Panc1 (cell line): Measurements from ENCODE around the gene TMEM222. TPM values are rescaled to one million over a fixed set of nuclear protein-coding genes. Genes with fewer than 3 reads are reported as not detected.

Experiments used
- ATAC-seq: fragments of 200-7000 bp; cut with Tn5 transposase; 2 replicates; pipeline ENCODE4 v1.9.1; 2020; ENCODE audit warnings: mild to moderate bottlenecking, moderate library complexity
- BruUV-seq: library from RNA; stranded (reverse); fragments of 400-500 nt; replicated peaks from 2 replicates; lab custom pipeline; 2021; lab: Mats Ljungman, UMichigan
- CTCF ChIA-PET: fragments of 300-600 bp; sonication (Branson Sonifier 250); formaldehyde crosslinking; loops from one replicate; lab custom pipeline; 2022; ENCODE audit warnings: antibody characterized with exemption; lab: Charles Lee
- POLR2A ChIA-PET: fragments of 300-600 bp; sonication (Branson Sonifier 250); formaldehyde crosslinking; loops from one replicate; lab custom pipeline; 2022; ENCODE audit warnings: antibody characterized with exemption; lab: Charles Lee
- DNase-seq: peaks from one replicate; pipeline ENCODE4 v3.0.0-alpha.2; 2010; ENCODE audit warnings: low read depth, low spot score
- H3K27ac ChIP-seq: 2 replicates; pipeline ENCODE4 v1.5.1; 2011; ENCODE audit warnings: mild to moderate bottlenecking, low read length, inconsistent platforms
- H3K27me3 ChIP-seq: fragments of 200-500 bp; sonication (Bioruptor generic); 2 replicates; pipeline ENCODE4 v1.6.0; 2014; ENCODE audit warnings: low read length, inconsistent platforms; ENCODE audit not compliant: control insufficient read depth, insufficient read depth
- H3K36me3 ChIP-seq: fragments of 200-500 bp; sonication (Bioruptor generic); 2 replicates; pipeline ENCODE4 v1.5.1; 2014; ENCODE audit warnings: inconsistent platforms, mild to moderate bottlenecking, low read length, moderate library complexity; ENCODE audit not compliant: control insufficient read depth, insufficient read depth
- H3K4me1 ChIP-seq: 2 replicates; pipeline ENCODE4 v1.5.1; 2011; ENCODE audit warnings: inconsistent platforms, mild to moderate bottlenecking, low read length, moderate library complexity; ENCODE audit not compliant: control insufficient read depth, insufficient read depth
- H3K4me3 ChIP-seq, 2 experiments: 2 replicates each; pipeline ENCODE4 v1.5.1; 2011 to 2012; ENCODE audit warnings: low read depth in 2 of 2, low read length in 2 of 2, mild to moderate bottlenecking in 2 of 2, inconsistent platforms in 1 of 2, moderate library complexity in 1 of 2
- H3K9me3 ChIP-seq: fragments of 200-500 bp; sonication (Bioruptor generic); 2 replicates; pipeline ENCODE4 v1.5.1; 2014; ENCODE audit warnings: low read depth, mild to moderate bottlenecking, inconsistent platforms, low read length, moderate library complexity; ENCODE audit not compliant: control insufficient read depth, insufficient read depth
- CTCF ChIP-seq: fragments of 450-650 bp; IDR thresholded peaks from 2 replicates; pipeline ENCODE4 v1.5.1; 2017; ENCODE audit warnings: mild to moderate bottlenecking
- POLR2AphosphoS5 ChIP-seq: IDR thresholded peaks from 2 replicates; pipeline ENCODE4 v1.6.1; 2012; ENCODE audit warnings: mild to moderate bottlenecking, low read depth, low read length, moderate library complexity
- REST ChIP-seq, 2 experiments: IDR thresholded peaks; 2 replicates each; pipeline ENCODE4 v1.6.1; 2011 to 2012; ENCODE audit warnings: low read depth in 2 of 2, control low read depth in 1 of 2, low read length in 1 of 2, mild to moderate bottlenecking in 1 of 2, moderate library complexity in 1 of 2; ENCODE audit not compliant: insufficient read depth in 1 of 2
- SIN3A ChIP-seq: IDR thresholded peaks from 2 replicates; pipeline ENCODE4 v1.6.1; 2012; ENCODE audit warnings: low read depth, mild to moderate bottlenecking, low read length, moderate library complexity, borderline replicate concordance; ENCODE audit not compliant: insufficient read depth
- TCF7L2 ChIP-seq: IDR thresholded peaks from 2 replicates; pipeline ENCODE4 v1.6.1; 2011; ENCODE audit warnings: mild to moderate bottlenecking, low read depth, low read length, inconsistent platforms
- in situ Hi-C: cut with HindIII; loops from 2 replicates; pipeline ENCODE4 v1.10.0; 2016; ENCODE audit warnings: low sequenced_read_pairs, low pct_unique_long_range_greater_than_20kb
- intact Hi-C: fragments of 100-400 bp; cut with micrococcal nuclease; formaldehyde crosslinking; loops from one replicate; pipeline ENCODE4 v1.10.0; 2022; ENCODE audit not compliant: unreplicated experiment
- total RNA-seq: library from RNA; stranded (reverse); gene quantifications from one replicate; pipeline ENCODE4 v1.2.1, GENCODE V29; 2021; ENCODE audit not compliant: unreplicated experiment

Gene TMEM222
- total RNA-seq, 1 experiment from 2014 or later: 55.3 TPM

- H3K9me3 ChIP-seq: no peaks in the 10 kb centered on the region
- H3K4me1 ChIP-seq: peaks cover 2% of the 10 kb centered on the region; the same call in 1 of the 2 replicates
- no TSS peak for BruUV-seq
- in situ Hi-C loops: no loop called here
- intact Hi-C loops: no loop called here
- TF ChIP-seq TCF7L2: no peak
- TF ChIP-seq REST (IDR thresholded peaks at IDR 0.05; ENCODE audit: insufficient read depth in 1 of 2, low read depth in 2 of 2, low read length in 1 of 2): no peak
- TF ChIP-seq POLR2AphosphoS5: no peak
- TF ChIP-seq CTCF: no peak
- no peak for TF ChIP-seq SIN3A
- H3K27ac ChIP-seq: no peak overlapping the region
- POLR2A ChIA-PET: no interaction called here
- peaks cover 8% of the 10 kb centered on the region; the same call in 1 of the 2 replicates for H3K36me3 ChIP-seq
- H3K27me3 ChIP-seq: no peaks in the 10 kb centered on the region
- H3K4me3 ChIP-seq: no peak overlapping the region
- CTCF ChIA-PET: no interaction called here
- no peak for ATAC-seq
- no peak for DNase-seq
Measured at GRCh38 chr1:27318136-27318535, 3.8 kb upstream of the TMEM222 start.

GRCh38 chr1:27318596-27318995, 3.4 kb upstream of the TMEM222 start:
- DNase-seq (no peak), ATAC-seq (no peak)
- no peaks in the 10 kb centered on the region for H3K27me3 ChIP-seq
- no peak overlapping the region for H3K4me3 ChIP-seq
- ChIA-PET CTCF (no interaction called here), POLR2A (no interaction called here)
- in situ Hi-C loops: no loop called here
- H3K4me1 ChIP-seq: peaks cover 4% of the 10 kb centered on the region; the same call in 1 of the 2 replicates
- intact Hi-C loops: no loop called here
- H3K9me3 ChIP-seq: no peaks in the 10 kb centered on the region
- H3K36me3 ChIP-seq: peaks cover 8% of the 10 kb centered on the region; the same call in 1 of the 2 replicates
- TF ChIP-seq TCF7L2 (no peak), CTCF (no peak), SIN3A (no peak), POLR2AphosphoS5 (no peak), REST (IDR thresholded peaks at IDR 0.05; ENCODE audit: insufficient read depth in 1 of 2, low read depth in 2 of 2, low read length in 1 of 2) (no peak)
- H3K27ac ChIP-seq: no peak overlapping the region
- no TSS peak for BruUV-seq
